HG03442 (cell line): ENCODE data around the gene TIPRL.
"Not testable (repeated sequence)": the region's sequence is repeated elsewhere in the genome, so short reads cannot be mapped to it uniquely, and the experiment has no call there.

Source experiments
- ATAC-seq: cut with Tn5 transposase; IDR thresholded peaks from one replicate; pipeline ENCODE4 v1.9.1; 2021; ENCODE audit warnings: mild to moderate bottlenecking, moderate library complexity; ENCODE audit not compliant: unreplicated experiment

Gene TIPRL

DNA sequence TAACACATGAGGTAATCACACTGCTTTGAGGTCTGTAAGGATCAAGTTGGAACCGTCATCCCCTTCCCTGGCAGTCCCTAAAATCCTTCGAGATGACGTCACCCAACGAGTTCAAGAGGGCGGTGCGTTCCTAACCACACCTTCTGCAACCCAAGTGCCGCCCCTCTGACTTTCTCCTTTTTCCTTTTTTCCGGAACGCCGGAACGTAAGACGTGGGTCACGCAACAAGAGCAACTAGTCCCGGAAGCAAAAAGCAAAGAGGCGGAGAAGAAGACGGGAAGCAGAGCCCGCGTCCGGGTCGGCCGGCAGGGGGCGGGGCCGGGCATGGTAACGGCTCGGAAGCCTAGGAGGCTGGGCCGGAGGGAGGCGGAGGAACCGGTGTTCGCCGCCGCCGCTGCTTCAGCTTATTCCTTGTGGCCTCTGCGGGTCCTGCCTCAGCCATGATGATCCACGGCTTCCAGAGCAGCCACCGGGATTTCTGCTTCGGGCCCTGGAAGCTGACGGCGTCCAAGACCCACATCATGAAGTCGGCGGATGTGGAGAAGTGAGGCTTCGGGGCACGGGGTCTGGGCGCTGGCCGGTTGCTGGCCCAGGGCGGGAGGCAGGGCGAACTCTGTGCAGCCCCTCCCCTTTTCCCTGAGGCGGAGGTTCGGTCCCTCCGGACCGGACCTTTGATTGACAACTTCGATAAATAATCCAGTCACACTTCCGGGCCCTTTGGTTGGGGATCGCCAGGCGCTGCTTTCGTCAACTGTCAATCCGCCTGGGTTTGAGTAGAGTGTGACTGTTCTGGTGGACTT is at the start of gene TIPRL:
TSS of gene TIPRL (plus strand) at position 325 of the 800 bp plus-strand sequence. CDS start at position 441, 116 bp downstream.
- peak; percentile 90 for ATAC-seq

GRCh38 chr1:168129933-168130332 is 48.8 kb upstream of the TIPRL start:
- no peak for ATAC-seq

DNA sequence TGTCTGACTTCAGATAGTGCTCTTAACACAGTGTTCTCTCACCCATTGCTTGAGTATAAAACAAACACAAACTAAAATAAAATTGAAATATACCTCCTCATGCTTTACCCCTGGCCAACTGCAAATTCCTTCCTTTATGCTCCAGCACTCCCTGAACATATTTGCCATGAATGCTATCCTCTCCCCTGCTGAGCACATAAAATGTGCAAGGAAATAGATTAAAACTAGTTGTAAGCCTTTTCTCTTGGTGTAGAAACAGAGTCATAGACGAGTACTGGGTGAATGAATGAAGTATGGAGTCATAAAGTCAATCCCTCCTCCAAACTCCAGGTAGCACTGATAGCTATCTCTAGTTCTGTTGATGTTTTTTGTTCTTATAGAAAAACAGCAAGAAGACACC is 44.6 kb upstream of the TIPRL start:
- no peak for ATAC-seq

- no peak for ATAC-seq
These were observed 44.1 kb upstream of the TIPRL start for GRCh38 chr1:168134642-168135041.

DNA sequence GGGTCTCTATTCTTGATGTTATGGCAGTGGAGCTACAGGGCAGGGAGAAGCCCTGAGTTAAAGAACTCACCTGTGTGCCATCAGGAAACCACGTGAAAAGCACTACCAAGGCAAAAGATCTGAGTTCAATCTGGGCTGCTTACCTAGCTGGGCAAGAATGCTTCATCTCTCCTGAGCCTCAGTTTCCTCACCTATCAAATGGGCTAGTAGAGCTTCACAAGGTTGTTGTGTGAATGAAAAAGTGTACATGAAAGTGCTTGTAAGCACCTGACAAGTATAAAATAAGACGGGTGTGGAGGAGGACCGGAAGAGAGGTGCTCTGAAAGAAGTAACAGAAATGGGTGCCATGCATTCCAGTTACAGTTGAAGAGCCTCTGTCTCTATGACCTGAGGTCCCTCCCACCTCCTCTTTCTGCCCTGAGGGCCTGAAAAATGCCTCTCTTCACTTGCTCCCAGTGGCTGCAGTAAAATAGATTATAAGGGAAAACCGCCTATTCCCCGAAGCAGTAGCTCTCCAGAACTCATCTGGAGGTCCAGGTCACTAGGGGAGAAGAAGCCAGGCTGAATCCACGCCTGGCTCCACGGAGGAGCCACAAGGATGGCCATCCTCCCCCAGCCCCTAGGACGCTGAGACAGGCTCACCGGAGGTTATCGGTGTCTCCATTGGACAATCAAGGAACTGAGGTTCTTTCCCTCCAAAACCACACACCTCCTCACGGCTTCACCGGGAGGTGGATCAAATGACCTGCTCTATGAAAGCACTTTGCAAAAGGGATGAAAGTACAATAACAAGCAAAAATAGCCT is 43.4 kb upstream of the TIPRL start:
- no peak for ATAC-seq

GRCh38 chr1:168135921-168136708 is 42.6 kb upstream of the TIPRL start:
- no peak for ATAC-seq

- no peak for ATAC-seq
These were observed 41.9 kb upstream of the TIPRL start, which contains the start of gene GPR161 for GRCh38 chr1:168136709-168137514. Gene GPR161, minus strand, starts transcription at chr1:168136930. Its CDS starts 32,080 bp downstream, at chr1:168104850.

DNA sequence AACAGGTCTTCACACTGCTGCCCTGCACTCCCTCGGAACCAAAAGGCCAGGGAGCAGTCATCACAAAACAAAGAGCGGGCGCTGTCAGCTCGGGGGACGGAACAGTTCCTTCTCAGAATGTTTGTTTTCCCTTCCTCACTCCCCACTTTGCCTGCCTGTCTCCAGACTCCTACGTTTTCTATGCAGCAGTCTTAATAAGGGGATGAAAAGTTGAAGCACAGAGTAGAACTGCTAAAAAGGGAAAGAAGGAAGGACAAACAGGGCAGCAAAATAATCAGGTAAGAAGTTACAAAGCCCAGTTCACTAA is 41.3 kb upstream of the TIPRL start:
- ATAC-seq = no peak

GRCh38 chr1:168138134-168138533 is 40.6 kb upstream of the TIPRL start:
- no peak for ATAC-seq

DNA sequence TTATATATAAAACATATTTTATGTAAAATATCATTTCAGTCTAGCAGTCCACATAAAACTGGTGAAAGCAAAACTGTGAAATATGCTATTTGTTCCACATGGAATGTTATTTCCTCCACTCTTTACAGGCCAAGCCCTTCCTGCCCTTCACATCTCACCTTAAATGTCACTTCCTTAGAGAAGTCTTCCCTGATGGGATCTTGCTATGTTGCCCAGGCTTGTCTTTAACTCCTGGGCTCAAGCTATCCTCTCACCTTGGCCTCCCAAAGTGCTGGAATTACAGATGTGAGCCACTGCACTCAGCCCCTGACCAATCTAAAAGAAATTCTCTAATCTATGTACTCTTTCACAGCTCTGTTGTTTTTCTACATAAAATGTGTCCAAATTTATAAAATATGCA is 39.7 kb upstream of the TIPRL start:
- ATAC-seq = no peak

GRCh38 chr1:168141871-168142385 is 36.8 kb upstream of the TIPRL start:
- ATAC-seq = no peak

DNA sequence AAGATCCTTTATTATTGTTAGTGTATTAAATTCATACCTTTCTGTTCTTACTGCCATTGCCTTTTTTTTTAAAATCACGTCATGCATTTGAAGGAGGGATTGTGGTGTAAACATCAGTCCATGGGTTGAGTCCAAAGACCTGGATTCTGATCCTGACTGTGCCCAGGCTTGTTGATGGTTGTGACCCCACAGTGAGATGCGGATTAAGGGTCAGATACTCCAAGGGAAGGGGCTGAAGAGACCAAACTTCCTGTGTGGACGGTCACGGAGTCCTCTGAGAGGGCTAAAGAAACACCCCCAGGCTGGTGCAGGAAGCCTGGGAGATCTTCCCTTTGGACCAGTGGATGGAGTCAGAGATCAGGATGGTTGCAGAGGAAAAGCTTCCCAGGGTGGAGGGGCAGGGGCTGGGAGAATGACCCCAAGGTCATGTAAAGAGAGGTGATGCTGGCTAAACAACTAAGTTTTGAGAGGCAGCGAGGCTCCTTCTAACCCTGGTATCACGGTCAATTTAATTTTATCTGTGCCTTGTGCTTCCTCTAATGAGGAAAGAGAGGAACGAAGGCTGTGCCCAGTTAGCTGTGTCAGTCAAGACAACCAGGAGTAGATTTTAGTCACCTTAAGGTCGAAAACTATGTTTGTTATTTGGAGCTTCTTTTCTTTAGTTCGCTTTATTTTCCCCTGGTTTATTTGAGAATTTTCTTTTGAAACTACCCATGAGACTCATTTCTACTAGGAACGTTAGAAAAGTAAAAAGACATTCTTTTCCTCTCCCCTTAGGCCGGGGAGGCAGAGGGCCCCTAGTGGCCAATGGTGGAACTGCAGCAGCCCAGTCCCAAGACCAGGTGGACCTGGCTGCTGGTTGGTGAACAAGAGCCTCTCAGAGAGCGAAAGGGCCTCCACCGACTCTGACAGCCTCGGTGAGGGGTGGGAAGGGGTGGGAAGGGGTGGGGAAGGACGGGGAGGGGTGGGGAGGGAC is 33.3 kb upstream of the TIPRL start:
- ATAC-seq = peak; percentile 96

DNA sequence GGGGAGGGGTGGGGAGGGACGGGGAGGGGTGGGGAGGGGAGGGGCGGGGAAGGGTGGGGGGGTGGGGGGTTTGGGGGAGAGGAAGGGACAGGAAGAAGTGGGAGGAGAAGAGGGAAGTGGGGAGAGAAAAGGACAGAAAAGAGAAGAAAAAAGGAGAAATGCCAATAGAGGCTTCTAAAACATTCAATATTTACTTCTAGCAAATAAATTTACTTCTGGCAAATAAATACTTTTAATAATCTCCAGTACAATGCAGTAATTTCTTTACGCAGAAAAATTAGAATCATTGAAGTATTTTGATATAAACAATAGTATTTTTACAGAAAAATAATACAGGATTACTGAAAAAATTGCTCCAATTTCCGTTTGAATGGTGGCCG is 32.6 kb upstream of the TIPRL start:
- ATAC-seq = no peak

GRCh38 chr1:168146626-168147025 is 32.1 kb upstream of the TIPRL start:
- no peak for ATAC-seq

- peak; percentile 58 for ATAC-seq
These were observed 29.8 kb upstream of the TIPRL start for GRCh38 chr1:168148916-168149315.

GRCh38 chr1:168150283-168150682 is 28.5 kb upstream of the TIPRL start:
- ATAC-seq = no peak

GRCh38 chr1:168151935-168152334 is 26.8 kb upstream of the TIPRL start:
- ATAC-seq = no peak

- ATAC-seq = not testable (repeated sequence)
These were observed 24.1 kb upstream of the TIPRL start for GRCh38 chr1:168154707-168155106.

DNA sequence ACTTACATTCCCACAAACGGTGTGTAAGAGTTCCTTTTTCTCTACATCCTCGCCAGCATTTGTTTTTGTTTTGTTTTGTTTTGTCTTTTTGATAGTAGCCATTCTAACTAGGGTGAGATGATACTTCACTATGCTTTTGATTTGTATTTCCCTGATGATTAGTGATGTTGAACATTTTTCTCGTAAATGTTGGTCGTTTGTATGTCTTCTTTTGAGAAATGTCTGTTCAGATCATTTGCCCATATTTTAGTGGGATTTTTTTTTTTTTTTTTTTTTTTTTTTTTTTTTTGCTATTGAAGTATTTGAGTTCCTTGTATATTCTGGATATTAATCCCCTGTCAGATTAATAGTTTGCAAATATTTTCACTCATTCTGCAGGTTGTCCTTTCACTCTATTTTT is 22.9 kb upstream of the TIPRL start:
- no peak for ATAC-seq
